GM23248 (cell line): Measurements from ENCODE around the gene RCAN1. TPM values are rescaled to one million over a fixed set of nuclear protein-coding genes. Genes with fewer than 3 reads are reported as not detected.

Experiments used
- DNase-seq: peaks from one replicate; pipeline ENCODE4 v3.0.0-alpha.2; 2015
- H2AFZ ChIP-seq: fragments of 200-600 bp; sonication (generic); 2 replicates; pipeline ENCODE4 v1.6.1; 2016; ENCODE audit warnings: antibody characterized with exemption
- H3F3A ChIP-seq: fragments of 200-600 bp; sonication (generic); 2 replicates; pipeline ENCODE4 v1.6.1; 2016; ENCODE audit warnings: mild to moderate bottlenecking, antibody characterized with exemption, mixed run types; ENCODE audit not compliant: insufficient read depth
- H3K27ac ChIP-seq: fragments of 200-600 bp; sonication (generic); 2 replicates; pipeline ENCODE4 v1.5.1; 2016; ENCODE audit warnings: mild to moderate bottlenecking
- H3K27me3 ChIP-seq: fragments of 200-600 bp; sonication (generic); replicated peaks from 2 replicates; pipeline ENCODE4 v1.6.1; 2016; ENCODE audit warnings: mild to moderate bottlenecking; ENCODE audit not compliant: insufficient read depth
- H3K36me3 ChIP-seq: fragments of 200-600 bp; sonication (generic); 2 replicates; pipeline ENCODE4 v1.6.1; 2016; ENCODE audit warnings: low read depth, mild to moderate bottlenecking
- H3K4me1 ChIP-seq: fragments of 200-600 bp; sonication (generic); 2 replicates; pipeline ENCODE4 v1.6.1; 2016; ENCODE audit warnings: mild to moderate bottlenecking; ENCODE audit not compliant: insufficient read depth
- H3K4me2 ChIP-seq: fragments of 200-600 bp; sonication (generic); one replicate; pipeline ENCODE4 v1.6.1; 2016; ENCODE audit warnings: mild to moderate bottlenecking; ENCODE audit not compliant: unreplicated experiment
- H3K4me3 ChIP-seq: fragments of 200-600 bp; sonication (generic); 2 replicates; pipeline ENCODE4 v1.5.1; 2016; ENCODE audit warnings: mild to moderate bottlenecking
- H3K79me2 ChIP-seq: fragments of 200-600 bp; sonication (generic); 2 replicates; pipeline ENCODE4 v1.6.1; 2016; ENCODE audit warnings: mild to moderate bottlenecking; ENCODE audit not compliant: insufficient read depth
- H3K9ac ChIP-seq: fragments of 200-600 bp; sonication (generic); 2 replicates; pipeline ENCODE4 v1.6.1; 2016; ENCODE audit warnings: mild to moderate bottlenecking
- H3K9me2 ChIP-seq: fragments of 200-600 bp; sonication (generic); 2 replicates; pipeline ENCODE4 v1.6.1; 2016; ENCODE audit warnings: mixed run types, mild to moderate bottlenecking, moderate library complexity; ENCODE audit not compliant: insufficient read depth
- H3K9me3 ChIP-seq: fragments of 200-600 bp; sonication (generic); one replicate; pipeline ENCODE4 v1.6.1; 2017; ENCODE audit warnings: low read depth
- H4K20me1 ChIP-seq: fragments of 200-600 bp; sonication (generic); 2 replicates; pipeline ENCODE4 v1.6.0; 2016; ENCODE audit not compliant: insufficient read depth
- EZH2 ChIP-seq: fragments of 200-600 bp; sonication (generic); IDR thresholded peaks from 2 replicates; pipeline ENCODE4 v1.6.1; 2018; ENCODE audit warnings: antibody characterized with exemption, mild to moderate bottlenecking; ENCODE audit not compliant: insufficient read depth, poor library complexity, severe bottlenecking
- EZH2phosphoT487 ChIP-seq: fragments of 200-600 bp; sonication (generic); IDR thresholded peaks from 2 replicates; pipeline ENCODE4 v1.6.1; 2018; ENCODE audit warnings: antibody characterized with exemption, moderate library complexity, mild to moderate bottlenecking, low read depth; ENCODE audit not compliant: insufficient read depth
- WGBS, 2 experiments: methylation state at CpG; one replicate each; pipeline ENCODE4 v1.1.6; 2015 to 2017; ENCODE audit warnings: low lambda C conversion rate in 2 of 2, low coverage in 1 of 2; ENCODE audit errors: missing lambda C conversion rate in 2 of 2; 5-methylcytosine and 5-hydroxymethylcytosine counted together
- in situ Hi-C: fragments of 300-500 bp; cut with MboI; formaldehyde crosslinking; loops from 2 replicates; pipeline ENCODE4 v1.15.0; 2020
- polyA plus RNA-seq: library from polyadenylated mRNA; unstranded; fragments of >200 nt; fragmentation: Nextera tagmentation; extraction: Ambion mirVana; gene quantifications from 2 replicates; pipeline ENCODE4 v1.2.1, GENCODE V29; 2016
- total RNA-seq: library from RNA; depleted of rRNA; stranded (reverse); fragments of >200 nt; shearing (Covaris generic); gene quantifications from 2 replicates; pipeline ENCODE4 v1.2.3, GENCODE V29; 2014

RCAN1 gene
- total and polyA plus RNA-seq, 2 experiments from 2014 or later, result 65.9 to 76.3 TPM

- no peak overlapping the region for H3K4me2 ChIP-seq
- no peaks in the 10 kb centered on the region for H4K20me1 ChIP-seq
- DNase-seq, result no peak
- no peak for TF ChIP-seq EZH2phosphoT487
- no peak for TF ChIP-seq EZH2
- no peak overlapping the region for H2AFZ ChIP-seq
- H3K27ac ChIP-seq, result no peak overlapping the region
- no peaks in the 10 kb centered on the region for H3F3A ChIP-seq
- H3K9ac ChIP-seq, result no peak overlapping the region
- H3K9me2 ChIP-seq, result no peaks in the 10 kb centered on the region
- H3K79me2 ChIP-seq, result no peaks in the 10 kb centered on the region
- H3K27me3 ChIP-seq, result peaks cover 51% of the 10 kb centered on the region
- no peaks in the 10 kb centered on the region for H3K4me1 ChIP-seq
- in situ Hi-C loops, result no loop called here
- no peaks in the 10 kb centered on the region for H3K36me3 ChIP-seq
- no peaks in the 10 kb centered on the region for H3K9me3 ChIP-seq
- 0 to 3% methylated on average over 1 of the region's 1 CpG for WGBS, 2 experiments
- no peak overlapping the region for H3K4me3 ChIP-seq
These were observed 36.0 kb upstream of the RCAN1 start for GRCh38 chr21:34650861-34651431.

- H3K79me2 ChIP-seq, result no peaks in the 10 kb centered on the region
- no peak overlapping the region for H3K4me3 ChIP-seq
- no peaks in the 10 kb centered on the region for H3F3A ChIP-seq
- no peak overlapping the region for H3K4me2 ChIP-seq
- H3K9me3 ChIP-seq, result no peaks in the 10 kb centered on the region
- H2AFZ ChIP-seq, result no peak overlapping the region
- H3K9ac ChIP-seq, result no peak overlapping the region
- 50 to 51% methylated on average over 3 of the region's 3 CpGs for WGBS, 2 experiments
- no peak overlapping the region for H3K27ac ChIP-seq
- H3K9me2 ChIP-seq, result no peaks in the 10 kb centered on the region
- H3K4me1 ChIP-seq, result no peaks in the 10 kb centered on the region
- DNase-seq, result no peak
- peaks cover 42% of the 10 kb centered on the region for H3K27me3 ChIP-seq
- TF ChIP-seq EZH2phosphoT487 (no peak), EZH2 (no peak)
- H3K36me3 ChIP-seq, result no peaks in the 10 kb centered on the region
- in situ Hi-C loops, result loop anchor here (10.0 to 25.0 kb wide), 3 partner anchors 65 to 737 kb away; partner anchors contain the start of gene ATP5PO
- H4K20me1 ChIP-seq, result no peaks in the 10 kb centered on the region
These were observed 34.5 kb upstream of the RCAN1 start for GRCh38 chr21:34649400-34649799.

GRCh38 chr21:34648739-34649297 lies 33.9 kb upstream of the RCAN1 start:
- H3K36me3 ChIP-seq, result no peaks in the 10 kb centered on the region
- in situ Hi-C loops, result loop anchor here (10.0 to 25.0 kb wide), 3 partner anchors 64 to 737 kb away; partner anchors contain the start of gene ATP5PO
- no peaks in the 10 kb centered on the region for H3K9me2 ChIP-seq
- H3K27ac ChIP-seq, result no peak overlapping the region
- no peak for DNase-seq
- H3K27me3 ChIP-seq, result peaks cover 37% of the 10 kb centered on the region
- no peak overlapping the region for H3K4me3 ChIP-seq
- H3K9ac ChIP-seq, result no peak overlapping the region
- H3K9me3 ChIP-seq, result no peaks in the 10 kb centered on the region
- no peaks in the 10 kb centered on the region for H3K4me1 ChIP-seq
- no peaks in the 10 kb centered on the region for H3K79me2 ChIP-seq
- WGBS, 2 experiments, result 65 to 69% methylated on average over 6 of the region's 6 CpGs
- H3K4me2 ChIP-seq, result no peak overlapping the region
- H3F3A ChIP-seq, result no peaks in the 10 kb centered on the region
- TF ChIP-seq EZH2phosphoT487, result no peak
- no peaks in the 10 kb centered on the region for H4K20me1 ChIP-seq
- H2AFZ ChIP-seq, result no peak overlapping the region

GRCh38 chr21:34647555-34647954 lies 32.6 kb upstream of the RCAN1 start:
- WGBS, 2 experiments, result 19 to 24% methylated on average over 6 of the region's 6 CpGs
- Histone ChIP-seq H3K9me3 (no peaks in the 10 kb centered on the region), H3K27ac (no peak overlapping the region), H3K4me2 (no peak overlapping the region), H3K4me3 (no peak overlapping the region), H3K36me3 (no peaks in the 10 kb centered on the region), H3K9me2 (no peaks in the 10 kb centered on the region), H3K27me3 (peaks cover 37% of the 10 kb centered on the region), H3K4me1 (no peaks in the 10 kb centered on the region), H4K20me1 (no peaks in the 10 kb centered on the region), H2AFZ (no peak overlapping the region), H3K9ac (no peak overlapping the region), H3K79me2 (no peaks in the 10 kb centered on the region), H3F3A (no peaks in the 10 kb centered on the region)
- no peak for DNase-seq
- TF ChIP-seq EZH2 (no peak), EZH2phosphoT487 (no peak)
- in situ Hi-C loops, result loop anchor here (10.0 to 25.0 kb wide), 3 partner anchors 63 to 735 kb away; partner anchors contain the start of gene ATP5PO
